Neural crest cell (in vitro differentiated cells): ENCODE data around the gene SNX8. TPM values are rescaled to one million over a fixed set of nuclear protein-coding genes. Genes with fewer than 3 reads are reported as not detected.
"Not testable (repeated sequence)": the region's sequence is repeated elsewhere in the genome, so short reads cannot be mapped to it uniquely, and the experiment has no call there.

Experiments
- DNase-seq: peaks from one replicate; pipeline ENCODE4 v3.0.0; 2021; ENCODE audit warnings: low read depth, mixed read lengths, low spot score
- H3K27ac Mint-ChIP-seq: one replicate; pipeline ENCODE4 v1.8.0; 2021; ENCODE audit warnings: mild to moderate bottlenecking, mixed read lengths; ENCODE audit not compliant: unreplicated experiment
- H3K27me3 Mint-ChIP-seq: 2 replicates; pipeline ENCODE4 v1.8.0; 2021; ENCODE audit warnings: low read depth, mild to moderate bottlenecking, mixed read lengths
- H3K36me3 Mint-ChIP-seq: 2 replicates; pipeline ENCODE4 v1.8.0; 2021; ENCODE audit warnings: low read depth, mild to moderate bottlenecking, mixed read lengths
- H3K4me1 Mint-ChIP-seq: 2 replicates; pipeline ENCODE4 v1.8.0; 2021; ENCODE audit warnings: mixed read lengths
- H3K4me3 Mint-ChIP-seq: one replicate; pipeline ENCODE4 v1.8.0; 2021; ENCODE audit warnings: mild to moderate bottlenecking, mixed read lengths
- H3K9me3 Mint-ChIP-seq: 2 replicates; pipeline ENCODE4 v1.8.0; 2021; ENCODE audit warnings: mixed read lengths
- total RNA-seq: library from RNA; stranded (reverse); gene quantifications from 2 replicates; pipeline ENCODE4 v1.2.1, GENCODE V29; 2021
- TF ChIP-seq, protein P1 (sequence below): fragments of 200-600 bp; sonication (generic); conservative IDR thresholded peaks from 2 replicates; pipeline ENCODE4 v1.5.0; 2021; ENCODE audit warnings: antibody characterized with exemption, mild to moderate bottlenecking

SNX8 gene
- total RNA-seq, 1 donor from 2014 or later, result 31.8 TPM

DNA sequence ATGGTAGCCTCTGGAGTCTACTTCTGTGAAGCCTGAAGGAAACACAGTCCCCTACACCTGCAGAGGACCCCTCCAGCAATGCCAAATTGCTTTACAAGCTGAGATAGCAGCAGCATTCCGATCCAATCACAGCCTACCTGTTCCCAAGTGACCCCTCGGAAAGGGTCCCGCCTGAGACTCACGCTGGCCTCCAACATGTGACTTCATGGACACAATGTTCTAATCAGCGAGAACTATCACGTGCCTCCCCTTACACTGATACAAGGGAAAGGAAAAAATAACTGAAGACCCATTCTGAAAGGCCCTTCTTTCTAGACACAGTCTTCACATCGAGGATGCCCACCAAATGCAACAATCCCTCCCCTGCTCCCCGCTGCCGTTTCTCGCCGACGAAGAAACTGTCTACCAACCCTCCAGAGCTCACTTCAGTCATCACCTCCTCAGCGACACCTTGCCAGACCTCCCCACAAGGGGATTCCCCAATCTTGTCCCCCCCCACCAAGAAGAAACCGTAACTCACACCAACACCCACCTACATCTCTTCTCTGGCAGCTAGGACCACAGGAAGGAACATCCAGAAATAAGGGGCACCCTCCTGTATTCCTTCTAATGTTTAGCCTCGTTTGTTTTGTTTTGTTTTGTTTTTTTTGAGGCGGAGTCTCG, 1.8 kb downstream of the SNX8 start:
- Mint-ChIP-seq H3K27ac (peak overlapping the region; percentile 40), H3K4me1 (peaks cover 25% of the 10 kb centered on the region), H3K27me3 (no peaks in the 10 kb centered on the region), H3K9me3 (no peaks in the 10 kb centered on the region), H3K36me3 (no peaks in the 10 kb centered on the region), H3K4me3 (peak overlapping the region; percentile 84)
- no peak for DNase-seq
- TF ChIP-seq, protein P1, sequence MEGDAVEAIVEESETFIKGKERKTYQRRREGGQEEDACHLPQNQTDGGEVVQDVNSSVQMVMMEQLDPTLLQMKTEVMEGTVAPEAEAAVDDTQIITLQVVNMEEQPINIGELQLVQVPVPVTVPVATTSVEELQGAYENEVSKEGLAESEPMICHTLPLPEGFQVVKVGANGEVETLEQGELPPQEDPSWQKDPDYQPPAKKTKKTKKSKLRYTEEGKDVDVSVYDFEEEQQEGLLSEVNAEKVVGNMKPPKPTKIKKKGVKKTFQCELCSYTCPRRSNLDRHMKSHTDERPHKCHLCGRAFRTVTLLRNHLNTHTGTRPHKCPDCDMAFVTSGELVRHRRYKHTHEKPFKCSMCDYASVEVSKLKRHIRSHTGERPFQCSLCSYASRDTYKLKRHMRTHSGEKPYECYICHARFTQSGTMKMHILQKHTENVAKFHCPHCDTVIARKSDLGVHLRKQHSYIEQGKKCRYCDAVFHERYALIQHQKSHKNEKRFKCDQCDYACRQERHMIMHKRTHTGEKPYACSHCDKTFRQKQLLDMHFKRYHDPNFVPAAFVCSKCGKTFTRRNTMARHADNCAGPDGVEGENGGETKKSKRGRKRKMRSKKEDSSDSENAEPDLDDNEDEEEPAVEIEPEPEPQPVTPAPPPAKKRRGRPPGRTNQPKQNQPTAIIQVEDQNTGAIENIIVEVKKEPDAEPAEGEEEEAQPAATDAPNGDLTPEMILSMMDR, result no peak

DNA sequence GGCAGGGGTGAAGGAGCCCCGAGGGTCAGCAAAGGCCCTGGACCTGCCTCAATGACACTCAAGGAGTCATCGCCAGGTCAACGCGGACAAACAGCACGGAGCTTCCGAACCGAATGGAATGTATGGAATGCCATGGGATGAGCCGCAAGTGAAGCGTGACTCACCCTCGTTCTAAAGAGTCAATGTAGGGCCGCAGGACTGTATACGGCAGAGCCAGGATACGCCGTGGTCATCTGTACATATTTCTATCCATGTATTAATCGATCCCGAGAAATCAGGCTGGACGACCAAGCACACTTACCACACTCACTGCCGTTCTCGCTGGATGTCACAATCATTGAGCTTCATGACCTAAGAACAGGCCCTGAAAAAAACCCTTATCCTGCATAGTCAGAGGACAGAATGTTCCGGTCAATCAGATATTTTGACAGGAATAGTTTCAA, 4.3 kb downstream of the SNX8 start:
- Mint-ChIP-seq H3K4me1 (peaks cover 25% of the 10 kb centered on the region), H3K4me3 (peak overlapping the region; percentile 70), H3K27ac (peak overlapping the region; percentile 68), H3K27me3 (no peaks in the 10 kb centered on the region), H3K36me3 (no peaks in the 10 kb centered on the region), H3K9me3 (no peaks in the 10 kb centered on the region)
- TF ChIP-seq, protein P1, result no peak
- no peak for DNase-seq

DNA sequence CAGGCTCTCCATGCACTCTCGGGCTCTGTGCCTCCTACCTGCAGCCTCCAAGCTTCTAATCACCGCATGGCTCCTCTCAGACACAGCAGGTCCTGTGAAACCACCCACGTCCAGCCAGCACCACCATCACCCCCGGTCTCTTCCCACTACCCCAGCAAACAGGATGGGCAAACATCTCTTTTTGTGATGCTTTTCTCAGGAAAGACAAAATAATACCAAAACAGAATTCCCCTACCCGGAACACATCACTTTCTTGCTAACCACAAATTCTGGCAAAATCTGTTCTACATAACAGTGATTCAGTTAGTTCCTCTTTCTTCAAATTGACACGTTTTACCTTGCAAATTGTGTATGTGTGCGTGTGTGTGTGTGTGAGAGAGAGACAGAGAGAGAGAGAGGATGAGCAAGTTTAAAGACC, 6.5 kb downstream of the SNX8 start:
- H3K27me3 Mint-ChIP-seq, result no peaks in the 10 kb centered on the region
- peaks cover 20% of the 10 kb centered on the region for H3K4me1 Mint-ChIP-seq
- no peaks in the 10 kb centered on the region for H3K9me3 Mint-ChIP-seq
- TF ChIP-seq, protein P1, result no peak
- no peak overlapping the region for H3K27ac Mint-ChIP-seq
- DNase-seq, result no peak
- H3K36me3 Mint-ChIP-seq, result no peaks in the 10 kb centered on the region
- H3K4me3 Mint-ChIP-seq, result no peak overlapping the region

DNA sequence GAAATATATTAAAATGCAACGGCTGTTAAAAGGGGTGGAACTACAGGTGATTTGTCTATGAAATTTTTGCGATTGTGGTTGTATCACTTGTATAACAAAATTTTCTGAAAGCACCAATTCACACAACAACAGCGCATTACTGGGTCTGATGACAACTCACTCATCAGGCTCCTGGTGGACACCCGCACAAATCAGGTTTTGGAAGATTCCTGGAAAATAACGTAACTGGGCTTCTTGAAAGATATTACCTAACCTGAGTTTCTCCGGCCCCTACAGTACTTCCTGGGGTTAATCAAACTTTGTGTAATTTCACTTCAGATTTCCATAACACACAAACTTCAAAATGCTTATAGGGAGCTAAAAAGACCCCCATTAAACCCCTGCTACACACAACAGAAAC, 7.6 kb downstream of the SNX8 start:
- Mint-ChIP-seq H3K27me3 (no peaks in the 10 kb centered on the region), H3K4me1 (peaks cover 15% of the 10 kb centered on the region), H3K27ac (no peak overlapping the region), H3K36me3 (no peaks in the 10 kb centered on the region), H3K4me3 (no peak overlapping the region), H3K9me3 (no peaks in the 10 kb centered on the region)
- DNase-seq, result no peak
- TF ChIP-seq, protein P1, result no peak

DNA sequence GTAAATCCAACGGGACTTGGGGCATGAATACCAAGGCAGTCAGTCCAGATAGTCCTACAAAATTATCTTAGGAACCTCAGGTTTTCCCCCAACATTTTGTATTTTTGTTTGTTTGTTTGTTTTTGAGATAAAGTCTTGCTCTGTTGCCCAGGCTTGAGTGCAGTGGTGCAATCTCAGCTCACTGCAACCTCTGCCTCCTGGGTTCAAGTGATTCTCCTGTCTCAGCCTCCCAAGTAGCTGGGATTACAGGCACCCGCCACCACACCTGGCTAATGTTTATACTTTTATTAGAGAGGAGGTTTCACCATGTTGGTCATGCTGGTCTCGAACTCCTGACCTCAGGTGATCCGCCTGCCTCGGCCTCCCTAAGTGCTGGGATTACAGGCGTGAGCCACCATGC, 9.0 kb downstream of the SNX8 start:
- H3K27ac Mint-ChIP-seq, H3K4me3 Mint-ChIP-seq, H3K9me3 Mint-ChIP-seq, H3K27me3 Mint-ChIP-seq, DNase-seq, H3K36me3 Mint-ChIP-seq: not testable (repeated sequence)
- peaks cover 18% of the 10 kb centered on the region for H3K4me1 Mint-ChIP-seq

DNA sequence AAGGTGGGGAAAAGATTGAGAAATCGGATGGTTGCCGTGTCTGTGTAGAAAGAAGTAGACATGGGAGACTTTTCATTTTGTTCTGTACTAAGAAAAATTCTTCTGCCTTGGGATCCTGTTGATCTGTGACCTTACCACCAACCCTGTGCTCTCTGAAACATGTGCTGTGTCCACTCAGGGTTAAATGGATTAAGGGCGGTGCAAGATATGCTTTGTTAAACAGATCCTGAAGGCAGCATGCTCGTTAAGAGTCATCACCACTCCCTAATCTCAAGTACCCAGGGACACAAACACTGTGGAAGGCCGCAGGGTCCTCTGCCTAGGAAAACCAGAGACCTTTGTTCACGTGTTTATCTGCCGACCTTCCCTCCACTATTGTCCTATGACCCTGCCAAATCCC, 10.7 kb downstream of the SNX8 start:
- not testable (repeated sequence) for H3K9me3 Mint-ChIP-seq, H3K36me3 Mint-ChIP-seq, H3K4me3 Mint-ChIP-seq, H3K27ac Mint-ChIP-seq, DNase-seq, H3K27me3 Mint-ChIP-seq
- H3K4me1 Mint-ChIP-seq, result peaks cover 17% of the 10 kb centered on the region

DNA sequence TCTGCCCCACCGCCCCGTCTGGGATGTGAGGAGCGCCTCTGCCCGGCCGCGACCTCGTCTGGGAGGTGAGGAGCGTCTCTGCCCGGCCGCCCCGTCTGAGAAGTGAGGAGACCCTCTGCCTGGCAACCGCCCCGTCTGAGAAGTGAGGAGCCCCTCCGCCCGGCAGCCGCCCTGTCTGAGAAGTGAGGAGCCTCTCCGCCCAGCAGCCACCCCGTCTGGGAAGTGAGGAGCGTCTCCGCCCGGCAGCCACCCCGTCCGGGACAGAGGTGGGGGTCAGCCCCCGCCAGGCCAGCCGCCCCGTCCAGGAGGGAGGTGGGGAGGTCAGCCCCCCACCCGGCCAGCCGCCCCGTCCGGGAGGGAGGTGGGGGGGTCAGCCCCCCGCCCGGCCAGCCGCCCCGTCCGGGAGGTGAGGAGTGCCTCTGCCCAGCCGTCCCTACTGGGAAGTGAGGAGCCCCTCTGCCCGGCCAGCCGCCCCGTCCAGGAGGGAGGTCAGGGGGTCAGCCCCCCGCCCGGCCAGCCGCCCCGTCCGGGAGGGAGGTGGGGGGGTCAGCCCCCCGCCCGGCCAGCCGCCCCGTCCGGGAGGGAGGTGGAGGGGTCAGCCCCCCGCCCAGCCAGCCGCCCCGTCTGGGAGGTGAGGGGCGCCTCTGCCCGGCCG, 11.4 kb downstream of the SNX8 start:
- H3K27me3 Mint-ChIP-seq, H3K4me3 Mint-ChIP-seq, H3K36me3 Mint-ChIP-seq, H3K9me3 Mint-ChIP-seq, DNase-seq, H3K27ac Mint-ChIP-seq: not testable (repeated sequence)
- H3K4me1 Mint-ChIP-seq, result peaks cover 17% of the 10 kb centered on the region
